NT2/D1 (cell line): ENCODE data around the gene MAP3K19.

Source experiments
- SUZ12 ChIP-seq: IDR thresholded peaks from 2 replicates; pipeline ENCODE4 v1.6.1; 2011; ENCODE audit not compliant: insufficient read length, insufficient read depth; ENCODE audit errors: extremely low read depth
- ZNF274 ChIP-seq: IDR thresholded peaks from 2 replicates; pipeline ENCODE4 v1.6.1; 2011; ENCODE audit warnings: mild to moderate bottlenecking, low read depth, low read length

- no peak for TF ChIP-seq SUZ12
- TF ChIP-seq ZNF274, result no peak
Observed at GRCh38 chr2:134946073-134946472, 101.2 kb downstream of the MAP3K19 start.
